ENCODE measurements around the gene GSTM4. TPM values are rescaled to one million over a fixed set of nuclear protein-coding genes. Genes with fewer than 3 reads are reported as not detected.

Gene GSTM4
- total and polyA plus RNA-seq, 9 of the 15 experiments (the other 6 are each of a cell fraction or from before 2014, with no cell fraction given) = 18.8 to 53.4 (median 38.8) TPM

DNA sequence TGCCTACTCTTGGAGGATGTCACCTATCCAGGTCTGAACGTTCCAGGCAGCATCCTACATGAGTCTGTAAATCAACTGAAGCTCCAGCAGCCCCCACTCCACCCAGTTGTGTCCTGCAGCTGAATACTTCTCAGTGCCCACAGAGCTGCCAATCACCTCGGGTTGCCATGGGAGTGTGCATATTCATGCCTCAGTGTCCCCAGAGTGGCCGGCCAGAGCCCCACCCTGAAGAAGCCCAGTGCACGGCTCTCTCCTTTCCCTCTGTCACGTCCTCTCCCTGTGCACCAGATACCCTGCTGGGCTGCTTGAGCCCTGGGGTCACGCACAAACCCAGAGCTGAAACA lies 16.1 kb upstream of the GSTM4 start:
- Histone ChIP-seq H3K4me2 (ENCODE audit: insufficient read depth, low read length) (no peak overlapping the region; the same call in 1 of the 2 replicates), H3K27me3 (ENCODE audit: control insufficient read depth in 2 of 2, insufficient read depth in 2 of 2, low read length in 2 of 2) (no peaks in the 10 kb centered on the region; a peak in 1 of 5 replicates), H3K79me2 (ENCODE audit: control insufficient read depth, insufficient read depth, low read length) (no peaks in the 10 kb centered on the region), H3K4me3 (no peak overlapping the region), H3K9ac (ENCODE audit: insufficient read depth in 1 of 2, low read depth in 2 of 2, low read length in 2 of 2) (peak overlapping the region in 1 of 2 experiments; percentile 16; a peak in 1 of 4 replicates), H3K27ac (ENCODE audit: extremely low read depth, low read depth, low read length) (no peak overlapping the region), H2AFZ (ENCODE audit: low read depth, low read length) (no peak overlapping the region), H3K36me3 (ENCODE audit: control insufficient read depth, insufficient read depth, low read length) (no peaks in the 10 kb centered on the region), H4K20me1 (replicated peaks; ENCODE audit: control insufficient read depth, insufficient read depth, low read length) (no peaks in the 10 kb centered on the region), H3K4me1 (replicated peaks in 1 of 2; ENCODE audit: control insufficient read depth in 2 of 2, insufficient read depth in 2 of 2, low read length in 2 of 2) (peaks cover 26 to 50% of the 10 kb centered on the region in 2 experiments), H3K9me3 (replicated peaks; ENCODE audit: control insufficient read depth, insufficient read depth, low read depth, low read length) (no peaks in the 10 kb centered on the region), H3K9me1 (ENCODE audit: control insufficient read depth, insufficient read depth, low read length) (no peaks in the 10 kb centered on the region)
- no peak for FAIRE-seq
- in situ Hi-C loops (cut with MboI) (loop anchor here (5.0 to 10.0 kb wide), 3 partner anchors 132 to 375 kb away; no protein-coding TSS in a partner anchor), intact Hi-C loops (cut with micrococcal nuclease) (loop anchor here (2.0 to 10.0 kb wide), 3 partner anchors 62 to 475 kb away; partner anchors contain the start of genes AHCYL1 and UBL4B)
- POLR2A ChIA-PET = interaction anchor here (0.6 to 6.4 kb wide), 17 partner anchors 9 to 346 kb away, joined by 3 to 44 read pairs (median 5); partner anchors contain the start of genes AHCYL1, AMPD2, GNAI3 and GNAT2
- 27% methylated on average over 5 of the region's 6 CpGs for WGBS (ENCODE audit: insufficient coverage, low coverage, missing lambda C conversion rate)
- DNase-seq (ENCODE audit: extremely low read depth in 1 of 4, low spot score in 3 of 4) = no peak
- CTCF ChIA-PET (ENCODE audit: low intra/inter-chr PET ratio) = interaction anchor here (1.0 to 6.9 kb wide), 3 partner anchors 94 to 345 kb away, joined by 3 to 77 read pairs (median 3); partner anchors contain the start of gene AHCYL1
- BruUV-seq (replicated peaks) = no TSS peak
- peak; percentile 5; the same call in 2 of the 3 replicates for ATAC-seq
- TF ChIP-seq ZFX (CRISPR knock-in tag; IDR thresholded peaks at IDR 0.05) (0 out of 2 replicates have a peak, but pooled peaks have one; percentile 14), PCBP2 (IDR thresholded peaks at IDR 0.05; ENCODE audit: low read depth, low read length, poor library complexity, severe bottlenecking) (no peak), ZNF766 (CRISPR knock-in tag; conservative IDR thresholded peaks at IDR 0.05) (no peak), PKNOX1 (IDR thresholded peaks at IDR 0.05) (peak; percentile 35; the same call in 1 of the 2 replicates), DMBX1 (CRISPR knock-in tag; IDR thresholded peaks at IDR 0.05; ENCODE audit: borderline replicate concordance) (no peak), LARP7 (IDR thresholded peaks at IDR 0.05) (no peak)

Data from K562 (cell line).